ENCODE data around the gene FAM186B. TPM values are rescaled to one million over a fixed set of nuclear protein-coding genes. Genes with fewer than 3 reads are reported as not detected.

FAM186B gene
- total and polyA plus RNA-seq, 8 donors = 0.18 to 7.0 (median 0.27) TPM; not detected in 4

DNA sequence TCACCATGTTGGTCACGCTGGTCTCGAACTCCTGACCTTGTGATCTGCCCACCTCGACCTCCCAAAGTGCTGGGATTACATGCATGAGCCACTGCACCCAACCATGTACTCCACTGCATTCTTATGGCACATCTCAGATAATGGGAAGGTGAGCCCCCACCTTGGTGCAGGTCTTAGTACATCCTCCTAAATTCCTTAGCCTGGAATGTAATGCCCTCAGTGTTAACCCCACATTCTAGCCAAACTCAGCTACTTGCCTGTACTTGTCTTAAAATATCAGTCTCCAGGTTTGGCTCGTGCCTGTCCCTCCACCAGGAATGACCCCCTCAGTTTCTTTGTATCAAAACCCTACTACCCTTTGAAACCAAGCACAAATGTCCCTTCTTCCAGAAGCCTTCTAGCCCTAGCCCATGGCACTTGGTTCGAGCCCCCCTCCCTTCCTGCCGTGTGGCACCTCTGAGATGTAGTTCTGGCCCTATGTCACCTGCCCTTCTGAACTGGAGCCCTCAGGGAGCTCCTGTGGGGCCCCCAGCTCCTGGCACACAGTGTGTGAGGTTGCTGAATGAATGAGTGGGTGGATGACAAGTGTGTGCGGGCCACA lies 58.2 kb downstream of the FAM186B start:
- H3K4me3 ChIP-seq = no peak overlapping the region
- no peak for TF ChIP-seq EP300 (IDR thresholded peaks at IDR 0.05)
- no peak for TF ChIP-seq POLR2A (IDR thresholded peaks at IDR 0.05)
- no peak for TF ChIP-seq POLR2AphosphoS5 (IDR thresholded peaks at IDR 0.05)
- TF ChIP-seq, protein P1, sequence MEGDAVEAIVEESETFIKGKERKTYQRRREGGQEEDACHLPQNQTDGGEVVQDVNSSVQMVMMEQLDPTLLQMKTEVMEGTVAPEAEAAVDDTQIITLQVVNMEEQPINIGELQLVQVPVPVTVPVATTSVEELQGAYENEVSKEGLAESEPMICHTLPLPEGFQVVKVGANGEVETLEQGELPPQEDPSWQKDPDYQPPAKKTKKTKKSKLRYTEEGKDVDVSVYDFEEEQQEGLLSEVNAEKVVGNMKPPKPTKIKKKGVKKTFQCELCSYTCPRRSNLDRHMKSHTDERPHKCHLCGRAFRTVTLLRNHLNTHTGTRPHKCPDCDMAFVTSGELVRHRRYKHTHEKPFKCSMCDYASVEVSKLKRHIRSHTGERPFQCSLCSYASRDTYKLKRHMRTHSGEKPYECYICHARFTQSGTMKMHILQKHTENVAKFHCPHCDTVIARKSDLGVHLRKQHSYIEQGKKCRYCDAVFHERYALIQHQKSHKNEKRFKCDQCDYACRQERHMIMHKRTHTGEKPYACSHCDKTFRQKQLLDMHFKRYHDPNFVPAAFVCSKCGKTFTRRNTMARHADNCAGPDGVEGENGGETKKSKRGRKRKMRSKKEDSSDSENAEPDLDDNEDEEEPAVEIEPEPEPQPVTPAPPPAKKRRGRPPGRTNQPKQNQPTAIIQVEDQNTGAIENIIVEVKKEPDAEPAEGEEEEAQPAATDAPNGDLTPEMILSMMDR (IDR thresholded peaks at IDR 0.05) = no peak
- intact Hi-C loops (cut with DNase I; ENCODE audit: low total_unique reads) = no loop called here
- H3K27me3 ChIP-seq = peaks cover 0 to 77% (median 50%) of the 10 kb centered on the region in 3 donors
- no peaks in the 10 kb centered on the region for H3K9me3 ChIP-seq
- no peaks in the 10 kb centered on the region for H3K36me3 ChIP-seq
- no peak overlapping the region for H3K27ac ChIP-seq
- peaks cover 11 to 16% (median 14%) of the 10 kb centered on the region in 4 donors for H3K4me1 ChIP-seq
- 72 to 82% (median 79%) methylated on average over 7 of the region's 7 CpGs for WGBS, 5 donors
- DNase-seq = no peak

GRCh38 chr12:49546481-49546880 lies 59.0 kb downstream of the FAM186B start:
- intact Hi-C loops (cut with DNase I; ENCODE audit: low total_unique reads) = no loop called here
- 63 to 80% (median 65%) methylated on average over 3 of the region's 3 CpGs for WGBS, 5 donors
- H3K4me1 ChIP-seq = peaks cover 11 to 16% (median 14%) of the 10 kb centered on the region in 4 donors

GRCh38 chr12:49545815-49546214 lies 59.6 kb downstream of the FAM186B start:
- Histone ChIP-seq H3K4me3 (no peak overlapping the region), H3K4me1 (peaks cover 11 to 16% (median 14%) of the 10 kb centered on the region in 4 donors), H3K27me3 (peaks cover 0 to 80% (median 50%) of the 10 kb centered on the region in 3 donors), H3K9me3 (no peaks in the 10 kb centered on the region), H3K27ac (no peak overlapping the region), H3K36me3 (no peaks in the 10 kb centered on the region)
- intact Hi-C loops (cut with DNase I; ENCODE audit: low total_unique reads) = no loop called here
- no peak for DNase-seq
- whole genome bisulfite sequencing, 5 donors = 74 to 87% (median 83%) methylated on average over 4 of the region's 4 CpGs
- no peak for TF ChIP-seq POLR2AphosphoS5 (IDR thresholded peaks at IDR 0.05)
- TF ChIP-seq, protein P1 (IDR thresholded peaks at IDR 0.05) = no peak
- no peak for TF ChIP-seq EP300 (IDR thresholded peaks at IDR 0.05)
- TF ChIP-seq POLR2A (IDR thresholded peaks at IDR 0.05) = no peak

More at GRCh38 chr12:49546481-49546880, 59.0 kb downstream of the FAM186B start:
- Histone ChIP-seq H3K27ac (no peak overlapping the region), H3K27me3 (peaks cover 0 to 78% (median 50%) of the 10 kb centered on the region in 3 donors), H3K36me3 (no peaks in the 10 kb centered on the region), H3K4me3 (no peak overlapping the region), H3K9me3 (no peaks in the 10 kb centered on the region)
- DNase-seq = no peak
- TF ChIP-seq POLR2A (IDR thresholded peaks at IDR 0.05) = no peak
- TF ChIP-seq EP300 (IDR thresholded peaks at IDR 0.05) = no peak
- TF ChIP-seq, protein P1 (IDR thresholded peaks at IDR 0.05) = no peak
- TF ChIP-seq POLR2AphosphoS5 (IDR thresholded peaks at IDR 0.05) = no peak

- no peak for TF ChIP-seq EP300 (IDR thresholded peaks at IDR 0.05)
- peaks cover 13 to 21% (median 18%) of the 10 kb centered on the region in 4 donors for H3K4me1 ChIP-seq
- intact Hi-C loops (cut with DNase I; ENCODE audit: low total_unique reads) = no loop called here
- H3K9me3 ChIP-seq = no peaks in the 10 kb centered on the region
- peaks cover 2 to 84% (median 50%) of the 10 kb centered on the region in 3 donors for H3K27me3 ChIP-seq
- 31 to 49% (median 35%) methylated on average over 19 to 39 of the region's 39 CpGs for WGBS, 5 donors
- H3K27ac ChIP-seq = no peak overlapping the region
- DNase-seq = no peak
- H3K36me3 ChIP-seq = no peaks in the 10 kb centered on the region
- H3K4me3 ChIP-seq = no peak overlapping the region
Measured at GRCh38 chr12:49543914-49544815, 61.3 kb downstream of the FAM186B start.
